ENCODE measurements around the gene BICD2. TPM values are rescaled to one million over a fixed set of nuclear protein-coding genes. Genes with fewer than 3 reads are reported as not detected.

Gene BICD2
- total and polyA plus RNA-seq, 2 of the 13 experiments (the other 11 are each of a cell fraction or from before 2014, with no cell fraction given) = 5.1 to 17.4 TPM

DNA sequence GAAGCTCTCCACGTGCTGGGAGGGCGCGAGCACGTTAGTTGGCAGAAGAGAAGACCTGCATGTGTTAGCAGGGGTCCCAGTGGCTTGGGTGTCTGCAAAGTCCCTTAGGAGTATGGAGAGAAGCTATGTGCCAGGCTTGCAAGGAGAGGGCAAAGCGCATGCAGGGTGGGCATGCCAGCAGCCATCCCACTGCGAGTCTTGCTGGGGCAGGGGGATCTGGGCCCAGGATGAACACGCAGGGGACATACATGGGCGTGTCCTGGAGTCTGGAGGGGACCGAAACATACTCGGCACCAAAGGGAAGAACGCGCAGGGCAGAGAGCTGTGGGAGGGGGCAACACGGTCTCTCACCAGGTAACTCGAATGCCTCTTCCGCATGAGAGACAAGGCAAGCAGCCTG is 51.1 kb downstream of the BICD2 start:
- in situ Hi-C loops (cut with HindIII; ENCODE audit: extremely low pct_ligation_motif_present, low pct_unique_long_range_greater_than_20kb) = no loop called here
- H3K79me2 ChIP-seq (ENCODE audit: insufficient read depth, low read length) = no peaks in the 10 kb centered on the region
- no peak for FAIRE-seq

DNA sequence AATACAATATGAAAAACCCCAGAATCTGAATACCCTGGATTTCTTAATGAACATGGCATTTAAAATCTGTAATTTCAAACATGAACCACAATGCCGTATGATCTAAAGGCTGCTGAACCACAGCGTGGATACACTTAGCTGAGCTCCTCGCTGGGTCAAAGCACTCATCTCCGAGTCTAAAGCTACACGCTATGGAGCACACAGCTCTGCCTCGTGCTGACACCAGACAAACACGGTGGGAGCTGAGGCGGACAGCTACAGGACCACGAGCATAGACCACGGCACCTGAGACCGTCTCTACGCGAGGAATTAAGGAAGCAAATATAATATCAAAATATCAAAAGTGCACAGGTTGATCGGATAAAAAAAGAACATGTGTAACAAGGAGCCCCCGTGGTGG is 51.9 kb downstream of the BICD2 start:
- FAIRE-seq (no peak), ATAC-seq (no peak), DNase-seq (ENCODE audit: low spot score) (no peak)
- Histone ChIP-seq H3K36me3 (replicated peaks in 1 of 2; ENCODE audit: control insufficient read depth in 1 of 2, insufficient read depth in 2 of 2, low read length in 2 of 2) (peaks cover 30 to 63% of the 10 kb centered on the region in 2 experiments; a peak in 4 of 5 replicates), H3K27ac (ENCODE audit: extremely low read length, insufficient read depth, low read length) (no peak overlapping the region), H3K4me2 (ENCODE audit: low read depth, low read length) (no peak overlapping the region), H2AFZ (ENCODE audit: low read length) (no peak overlapping the region), H3K9ac (ENCODE audit: insufficient read depth, low read depth, low read length) (no peak overlapping the region), H3K4me1 (ENCODE audit: insufficient read depth, low read length) (no peaks in the 10 kb centered on the region), H3K4me3 (replicated peaks in 1 of 3; ENCODE audit: insufficient read depth in 1 of 3, low read depth in 2 of 3, low read length in 3 of 3) (no peak overlapping the region), H3K27me3 (ENCODE audit: control insufficient read depth in 1 of 2, insufficient read depth in 2 of 2, low read length in 2 of 2) (no peaks in the 10 kb centered on the region), H3K79me2 (ENCODE audit: insufficient read depth, low read length) (no peaks in the 10 kb centered on the region), H3K9me3 (ENCODE audit: low read length) (no peaks in the 10 kb centered on the region), H4K20me1 (ENCODE audit: insufficient read depth, low read length) (no peaks in the 10 kb centered on the region; the same call in 1 of the 2 replicates)
- intact Hi-C loops (cut with micrococcal nuclease; ENCODE audit: unreplicated experiment) = no loop called here
- ChIA-PET CTCF (ENCODE audit: low intra/inter-chr PET ratio, low total read pairs) (no interaction called here), POLR2A (no interaction called here)
- 99% methylated on average over 15 of the region's 15 CpGs for WGBS (ENCODE audit: low lambda C conversion rate)
- no TSS peak for BruUV-seq (replicated peaks)
- in situ Hi-C loops (cut with HindIII; ENCODE audit: extremely low pct_ligation_motif_present, low pct_unique_long_range_greater_than_20kb) = no loop called here
- TF ChIP-seq GRHL1 (CRISPR knock-in tag; conservative IDR thresholded peaks at IDR 0.05) (no peak), ZFP90 (CRISPR knock-in tag; IDR thresholded peaks at IDR 0.05; ENCODE audit: borderline replicate concordance) (no peak), SNAPC2 (CRISPR knock-in tag; IDR thresholded peaks at IDR 0.05) (no peak), HNF1A (IDR thresholded peaks at IDR 0.05; ENCODE audit: low read depth) (no peak), HNF1A (CRISPR knock-in tag; IDR thresholded peaks at IDR 0.05; ENCODE audit: borderline replicate concordance) (no peak), ZNF451 (CRISPR knock-in tag; IDR thresholded peaks at IDR 0.05) (no peak), DR1 (CRISPR knock-in tag; IDR thresholded peaks at IDR 0.05) (no peak)

More for the DNA sequence above, 51.1 kb downstream of the BICD2 start:
- Histone ChIP-seq H3K36me3 (replicated peaks in 1 of 2; ENCODE audit: control insufficient read depth in 1 of 2, insufficient read depth in 2 of 2, low read length in 2 of 2) (peaks cover 32 to 71% of the 10 kb centered on the region in 2 experiments; a peak in 4 of 5 replicates), H3K27me3 (ENCODE audit: control insufficient read depth in 1 of 2, insufficient read depth in 2 of 2, low read length in 2 of 2) (no peaks in the 10 kb centered on the region), H4K20me1 (ENCODE audit: insufficient read depth, low read length) (no peaks in the 10 kb centered on the region; the same call in 1 of the 2 replicates), H3K4me1 (ENCODE audit: insufficient read depth, low read length) (no peaks in the 10 kb centered on the region), H3K4me3 (replicated peaks in 1 of 3; ENCODE audit: insufficient read depth in 1 of 3, low read depth in 2 of 3, low read length in 3 of 3) (no peak overlapping the region), H3K27ac (ENCODE audit: extremely low read length, insufficient read depth, low read length) (no peak overlapping the region), H3K4me2 (ENCODE audit: low read depth, low read length) (no peak overlapping the region), H2AFZ (ENCODE audit: low read length) (no peak overlapping the region), H3K9ac (ENCODE audit: insufficient read depth, low read depth, low read length) (no peak overlapping the region), H3K9me3 (ENCODE audit: low read length) (no peaks in the 10 kb centered on the region)
- 99% methylated on average over 15 of the region's 15 CpGs for WGBS (ENCODE audit: low lambda C conversion rate)
- POLR2A ChIA-PET = no interaction called here
- intact Hi-C loops (cut with micrococcal nuclease; ENCODE audit: unreplicated experiment) = no loop called here
- no peak for TF ChIP-seq ZFP90 (CRISPR knock-in tag; IDR thresholded peaks at IDR 0.05; ENCODE audit: borderline replicate concordance)
- no peak for TF ChIP-seq THAP7 (CRISPR knock-in tag; IDR thresholded peaks at IDR 0.05)
- TF ChIP-seq, protein P1, sequence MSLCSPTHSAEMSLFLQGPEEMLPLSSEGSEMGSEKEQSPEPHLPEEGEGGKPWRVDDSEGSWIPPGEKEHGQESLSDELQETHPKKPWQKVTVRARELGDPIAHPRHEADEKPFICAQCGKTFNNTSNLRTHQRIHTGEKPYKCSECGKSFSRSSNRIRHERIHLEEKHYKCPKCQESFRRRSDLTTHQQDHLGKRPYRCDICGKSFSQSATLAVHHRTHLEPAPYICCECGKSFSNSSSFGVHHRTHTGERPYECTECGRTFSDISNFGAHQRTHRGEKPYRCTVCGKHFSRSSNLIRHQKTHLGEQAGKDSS (CRISPR knock-in tag; IDR thresholded peaks at IDR 0.05; ENCODE audit: borderline replicate concordance, low read depth) = no peak
- TF ChIP-seq NFKBIZ (CRISPR knock-in tag; IDR thresholded peaks at IDR 0.05) = no peak
- no peak for TF ChIP-seq MTA1 (CRISPR knock-in tag; IDR thresholded peaks at IDR 0.05; ENCODE audit: borderline replicate concordance)
- CTCF ChIA-PET (ENCODE audit: low intra/inter-chr PET ratio, low total read pairs) = no interaction called here
- ATAC-seq = no peak
- no peak for DNase-seq (ENCODE audit: low spot score)
- BruUV-seq (replicated peaks) = no TSS peak

All from HepG2 (cell line).